Activated B cell treated with CpG ODN at 0.5 μM for 24 hours (primary cell): Measurements from ENCODE around the gene HS6ST1. TPM values are rescaled to one million over a fixed set of nuclear protein-coding genes. Genes with fewer than 3 reads are reported as not detected.
"Not testable (repeated sequence)": the region's sequence is repeated elsewhere in the genome, so short reads cannot be mapped to it uniquely, and the experiment has no call there.

Experiments
- ATAC-seq: fragments of 200-7000 bp; cut with Tn5 transposase; one replicate; pipeline ENCODE4 v1.10.0; 2021; ENCODE audit warnings: low read depth, mild to moderate bottlenecking, moderate library complexity
- CTCF ChIA-PET: fragments of 350-600 bp; sonication (Branson Sonifier 250); formaldehyde crosslinking; loops from one replicate; lab custom pipeline; 2021; ENCODE audit warnings: antibody characterized with exemption; lab: Charles Lee
- POLR2A ChIA-PET: fragments of 350-600 bp; sonication (Branson Sonifier 250); formaldehyde crosslinking; loops from one replicate; lab custom pipeline; 2021; ENCODE audit warnings: antibody characterized with exemption; lab: Charles Lee
- DNase-seq: peaks from one replicate; pipeline ENCODE4 v3.0.0; 2022
- H3K27ac Mint-ChIP-seq: one replicate; pipeline ENCODE4 v1.8.0; 2020; ENCODE audit warnings: mixed read lengths
- H3K27me3 Mint-ChIP-seq: one replicate; pipeline ENCODE4 v1.8.0; 2021; ENCODE audit warnings: mixed read lengths
- H3K36me3 Mint-ChIP-seq: one replicate; pipeline ENCODE4 v1.8.0; 2021; ENCODE audit warnings: low read depth, mixed read lengths
- H3K4me1 Mint-ChIP-seq: one replicate; pipeline ENCODE4 v1.8.0; 2021; ENCODE audit warnings: mixed read lengths
- H3K4me3 Mint-ChIP-seq: one replicate; pipeline ENCODE4 v1.8.0; 2020; ENCODE audit warnings: mild to moderate bottlenecking, mixed read lengths
- H3K9me3 Mint-ChIP-seq: one replicate; pipeline ENCODE4 v1.8.0; 2020; ENCODE audit warnings: mixed read lengths
- CTCF ChIP-seq: fragments of 200-600 bp; IDR thresholded peaks from one replicate; pipeline ENCODE4 v1.8.0; 2022; ENCODE audit warnings: antibody characterized with exemption, mild to moderate bottlenecking
- intact Hi-C: fragments of 100-400 bp; cut with micrococcal nuclease; formaldehyde crosslinking; loops from one replicate; pipeline ENCODE4 v1.15.1; 2024
- total RNA-seq: library from RNA; stranded (reverse); gene quantifications from 2 replicates; pipeline ENCODE4 v1.2.3, GENCODE V29; 2022

The HS6ST1 gene
- total RNA-seq, 1 donor from 2014 or later = 16.9 TPM

- no peak overlapping the region for H3K4me3 Mint-ChIP-seq
- intact Hi-C loops = no loop called here
- DNase-seq (no peak), ATAC-seq (no peak)
- H3K4me1 Mint-ChIP-seq = peaks cover 2% of the 10 kb centered on the region
- H3K27ac Mint-ChIP-seq = no peak overlapping the region
- CTCF ChIA-PET = no interaction called here
- no peaks in the 10 kb centered on the region for H3K9me3 Mint-ChIP-seq
- no peak for TF ChIP-seq CTCF
- H3K36me3 Mint-ChIP-seq = no peaks in the 10 kb centered on the region
- POLR2A ChIA-PET = no interaction called here
- H3K27me3 Mint-ChIP-seq = no peaks in the 10 kb centered on the region
Observed at GRCh38 chr2:128260239-128261138, 58.2 kb downstream of the HS6ST1 start.

GRCh38 chr2:128259585-128259984 lies 59.1 kb downstream of the HS6ST1 start:
- no peak overlapping the region for H3K27ac Mint-ChIP-seq
- no peaks in the 10 kb centered on the region for H3K9me3 Mint-ChIP-seq
- intact Hi-C loops = no loop called here
- CTCF ChIA-PET = no interaction called here
- no peaks in the 10 kb centered on the region for H3K4me1 Mint-ChIP-seq
- no peak overlapping the region for H3K4me3 Mint-ChIP-seq
- no peak for DNase-seq
- no peaks in the 10 kb centered on the region for H3K27me3 Mint-ChIP-seq
- POLR2A ChIA-PET = no interaction called here
- no peaks in the 10 kb centered on the region for H3K36me3 Mint-ChIP-seq
- TF ChIP-seq CTCF = no peak
- ATAC-seq = no peak

GRCh38 chr2:128258218-128258617 lies 60.5 kb downstream of the HS6ST1 start:
- intact Hi-C loops = no loop called here
- ChIA-PET CTCF (no interaction called here), POLR2A (no interaction called here)
- no peak overlapping the region for H3K27ac Mint-ChIP-seq
- TF ChIP-seq CTCF = no peak
- H3K4me3 Mint-ChIP-seq = no peak overlapping the region
- H3K9me3 Mint-ChIP-seq = no peaks in the 10 kb centered on the region
- ATAC-seq (no peak), DNase-seq (no peak)
- H3K36me3 Mint-ChIP-seq = no peaks in the 10 kb centered on the region
- no peaks in the 10 kb centered on the region for H3K4me1 Mint-ChIP-seq
- H3K27me3 Mint-ChIP-seq = no peaks in the 10 kb centered on the region

- no peaks in the 10 kb centered on the region for H3K9me3 Mint-ChIP-seq
Observed at GRCh38 chr2:128252501-128252900, 66.2 kb downstream of the HS6ST1 start.

GRCh38 chr2:128252086-128252485 lies 66.6 kb downstream of the HS6ST1 start:
- not testable (repeated sequence) for H3K9me3 Mint-ChIP-seq, H3K4me1 Mint-ChIP-seq

More at GRCh38 chr2:128252501-128252900, 66.2 kb downstream of the HS6ST1 start:
- DNase-seq (no peak), ATAC-seq (no peak)
- no peaks in the 10 kb centered on the region for H3K4me1 Mint-ChIP-seq
- no peak overlapping the region for H3K27ac Mint-ChIP-seq
- H3K4me3 Mint-ChIP-seq = no peak overlapping the region
- ChIA-PET CTCF (no interaction called here), POLR2A (no interaction called here)
- no peaks in the 10 kb centered on the region for H3K27me3 Mint-ChIP-seq
- H3K36me3 Mint-ChIP-seq = no peaks in the 10 kb centered on the region
- intact Hi-C loops = no loop called here
- TF ChIP-seq CTCF = no peak

More at GRCh38 chr2:128252086-128252485, 66.6 kb downstream of the HS6ST1 start:
- H3K27ac Mint-ChIP-seq, CTCF ChIA-PET, intact Hi-C loops, ATAC-seq, H3K36me3 Mint-ChIP-seq, DNase-seq, H3K27me3 Mint-ChIP-seq, H3K4me3 Mint-ChIP-seq, POLR2A ChIA-PET: not testable (repeated sequence)
